ENCODE results near the gene OTUD3. TPM values are rescaled to one million over a fixed set of nuclear protein-coding genes. Genes with fewer than 3 reads are reported as not detected.
"Not testable (repeated sequence)": the region's sequence is repeated elsewhere in the genome, so short reads cannot be mapped to it uniquely, and the experiment has no call there.

The OTUD3 gene
- total RNA-seq, 1 donor: 5.8 TPM

- no peak for DNase-seq (ENCODE audit: low read depth)
- no peak for TF ChIP-seq CTCF (IDR thresholded peaks at IDR 0.05; ENCODE audit: insufficient read depth, low read length)
- no peak overlapping the region for H3K4me3 ChIP-seq (ENCODE audit: low read depth, low read length)
Measured at GRCh38 chr1:19922015-19922688, 40.0 kb downstream of the OTUD3 start.

GRCh38 chr1:19923137-19923952 lies 41.1 kb downstream of the OTUD3 start, which contains the start of gene PLA2G2E:
Gene PLA2G2E (minus strand): TSS chr1:19923617. CDS start chr1:19923559, 58 bp downstream.
- H3K4me3 ChIP-seq (ENCODE audit: low read depth, low read length): no peak within 1 kb of the TSS
- DNase-seq (ENCODE audit: low read depth): no peak
- no peak for TF ChIP-seq CTCF (IDR thresholded peaks at IDR 0.05; ENCODE audit: insufficient read depth, low read length)

- DNase-seq (ENCODE audit: low read depth): no peak
- no peak overlapping the region for H3K4me3 ChIP-seq (ENCODE audit: low read depth, low read length)
- no peak for TF ChIP-seq CTCF (IDR thresholded peaks at IDR 0.05; ENCODE audit: insufficient read depth, low read length)
Measured at GRCh38 chr1:19923953-19924346, 41.8 kb downstream of the OTUD3 start.

- H3K4me3 ChIP-seq (ENCODE audit: low read depth, low read length): no peak overlapping the region
- TF ChIP-seq CTCF (IDR thresholded peaks at IDR 0.05; ENCODE audit: insufficient read depth, low read length): no peak
- no peak for DNase-seq (ENCODE audit: low read depth)
Measured at GRCh38 chr1:19925342-19926070, 43.3 kb downstream of the OTUD3 start.

- DNase-seq (ENCODE audit: low read depth): no peak
- no peak overlapping the region for H3K4me3 ChIP-seq (ENCODE audit: low read depth, low read length)
- TF ChIP-seq CTCF (IDR thresholded peaks at IDR 0.05; ENCODE audit: insufficient read depth, low read length): no peak
Measured at GRCh38 chr1:19926296-19927129, 44.3 kb downstream of the OTUD3 start.

GRCh38 chr1:19927130-19927421 lies 44.9 kb downstream of the OTUD3 start:
- H3K4me3 ChIP-seq (ENCODE audit: low read depth, low read length); DNase-seq (ENCODE audit: low read depth): not testable (repeated sequence)
